K562 (cell line): ENCODE results near the gene MMEL1. TPM values are rescaled to one million over a fixed set of nuclear protein-coding genes. Genes with fewer than 3 reads are reported as not detected.

ENCODE experiments used
- ATAC-seq: fragments of 200-7000 bp; cut with Tn5 transposase; 3 replicates; pipeline ENCODE4 v1.9.1; 2020; ENCODE audit warnings: moderate library complexity
- BruUV-seq: library from RNA; stranded (reverse); fragments of 400-500 nt; replicated peaks from 2 replicates; lab custom pipeline; 2021; lab: Mats Ljungman, UMichigan
- CTCF ChIA-PET: fragments of 300-600 bp; formaldehyde crosslinking; extraction: SDS; loops from one replicate; lab custom pipeline; 2021; ENCODE audit warnings: low intra/inter-chr PET ratio; lab: Yijun Ruan, JAX
- POLR2A ChIA-PET: fragments of 300-600, 350-650 bp; sonication (Branson Sonifier 250); formaldehyde crosslinking; extraction: SDS; loops from one replicate; lab custom pipeline; 2021; ENCODE audit warnings: antibody characterized with exemption, inconsistent platforms; lab: Yijun Ruan, JAX
- DNase-seq, 4 experiments: peaks; one replicate each; pipeline versions ENCODE4 v3.0.0 to v3.0.0-alpha.2; 2011 to 2018; ENCODE audit warnings: low spot score in 3 of 4, mixed read lengths in 3 of 4; ENCODE audit errors: extremely low read depth in 1 of 4
- FAIRE-seq: peaks from 2 replicates; lab custom pipeline; 2011; peaks lifted over from hg19 to GRCh38; lab: Jason Lieb, UNC
- H2AFZ ChIP-seq: 2 replicates; pipeline ENCODE4 v1.6.0; 2011; ENCODE audit warnings: low read depth, low read length, control low read depth, inconsistent platforms
- H3K27ac ChIP-seq: fragments of 200-600 bp; 3 replicates; pipeline ENCODE4 v1.8.0; 2011; ENCODE audit warnings: low read depth, mild to moderate bottlenecking, control low read depth, inconsistent platforms, low read length, moderate library complexity, mixed read lengths; ENCODE audit errors: extremely low read depth
- H3K27me3 ChIP-seq, 2 experiments: fragments of 300-600 bp in 1 of 2; 2 replicates in 1 of 2; 3 replicates in 1 of 2; pipeline versions ENCODE4 v1.6.0 to v1.8.0; 2011; ENCODE audit warnings: inconsistent platforms in 2 of 2, low read length in 2 of 2, mild to moderate bottlenecking in 1 of 2, mixed read lengths in 1 of 2, moderate library complexity in 1 of 2; ENCODE audit not compliant: control insufficient read depth in 2 of 2, insufficient read depth in 2 of 2
- H3K36me3 ChIP-seq: fragments of 300-600 bp; 3 replicates; pipeline ENCODE4 v1.8.0; 2011; ENCODE audit warnings: mild to moderate bottlenecking, low read length, inconsistent platforms; ENCODE audit not compliant: control insufficient read depth, insufficient read depth
- H3K4me1 ChIP-seq, 2 experiments: fragments of 200-600 bp in 1 of 2; replicated peaks in 1 of 2; 2 replicates in 1 of 2; 3 replicates in 1 of 2; pipeline versions ENCODE4 v1.5.1 to v1.8.0; 2011; ENCODE audit warnings: inconsistent platforms in 2 of 2, low read length in 2 of 2, mild to moderate bottlenecking in 1 of 2, mixed read lengths in 1 of 2, moderate library complexity in 1 of 2; ENCODE audit not compliant: control insufficient read depth in 2 of 2, insufficient read depth in 2 of 2
- H3K4me2 ChIP-seq: 2 replicates; pipeline ENCODE4 v1.6.1; 2011; ENCODE audit warnings: low read length, control low read depth, inconsistent platforms, mixed read lengths; ENCODE audit not compliant: insufficient read depth
- H3K4me3 ChIP-seq: fragments of 200-600 bp; sonication (generic), shearing (Covaris generic); 2 replicates; pipeline ENCODE4 v1.5.1; 2016; ENCODE audit warnings: control low read depth, inconsistent platforms
- H3K79me2 ChIP-seq: fragments of 200-600 bp; 3 replicates; pipeline ENCODE4 v1.8.0; 2011; ENCODE audit warnings: low read length, inconsistent platforms; ENCODE audit not compliant: control insufficient read depth, insufficient read depth
- H3K9ac ChIP-seq, 2 experiments: 2 replicates each; pipeline versions ENCODE4 v1.6.0 to v1.6.1; 2011; ENCODE audit warnings: low read depth in 2 of 2, low read length in 2 of 2, control low read depth in 1 of 2, inconsistent platforms in 1 of 2, mild to moderate bottlenecking in 1 of 2, mixed read lengths in 1 of 2; ENCODE audit not compliant: insufficient read depth in 1 of 2
- H3K9me1 ChIP-seq: one replicate; pipeline ENCODE4 v1.6.0; 2011; ENCODE audit warnings: inconsistent platforms, mild to moderate bottlenecking, low read length, moderate library complexity; ENCODE audit not compliant: control insufficient read depth, insufficient read depth
- H3K9me3 ChIP-seq: replicated peaks from 2 replicates; pipeline ENCODE4 v1.5.1; 2011; ENCODE audit warnings: low read depth, low read length, inconsistent platforms; ENCODE audit not compliant: control insufficient read depth, insufficient read depth
- H4K20me1 ChIP-seq: replicated peaks from 2 replicates; pipeline ENCODE4 v1.6.1; 2011; ENCODE audit warnings: low read length, inconsistent platforms, mixed read lengths; ENCODE audit not compliant: control insufficient read depth, insufficient read depth
- BACH1 ChIP-seq: fragments of 200-800 bp; sonication (Bioruptor generic); IDR thresholded peaks from 2 replicates; pipeline ENCODE4 v1.6.1; 2016; ENCODE audit warnings: missing genetic modification characterization, missing compliant biosample characterization
- GABPB1 ChIP-seq: sonication (generic); formaldehyde crosslinking; IDR thresholded peaks from 2 replicates; pipeline ENCODE4 v1.8.0; 2022; ENCODE audit warnings: mild to moderate bottlenecking, missing genetic modification reagents
- MED1 ChIP-seq: sonication (generic); formaldehyde crosslinking; IDR thresholded peaks from 2 replicates; pipeline ENCODE4 v1.8.1; 2023; ENCODE audit warnings: missing genetic modification reagents, borderline replicate concordance
- NCOR1 ChIP-seq: fragments of 450-650 bp; IDR thresholded peaks from 2 replicates; pipeline ENCODE4 v1.6.1; 2016; ENCODE audit warnings: mild to moderate bottlenecking, moderate library complexity
- NFIC ChIP-seq: fragments of 450-650 bp; IDR thresholded peaks from 2 replicates; pipeline ENCODE4 v1.6.1; 2017; ENCODE audit warnings: mild to moderate bottlenecking, inconsistent platforms
- NR3C1 ChIP-seq: sonication (generic); formaldehyde crosslinking; IDR thresholded peaks from 2 replicates; pipeline ENCODE4 v1.8.1; 2022; ENCODE audit warnings: missing genetic modification reagents
- PHB2 ChIP-seq: fragments of 450-650 bp; IDR thresholded peaks from 2 replicates; pipeline ENCODE4 v1.6.1; 2017; ENCODE audit warnings: low read depth
- PHF8 ChIP-seq: fragments of 200-600 bp; sonication (generic); IDR thresholded peaks from 2 replicates; pipeline ENCODE4 v1.6.1; 2012; ENCODE audit warnings: mixed run types, mild to moderate bottlenecking, inconsistent platforms, low read length, moderate library complexity, borderline replicate concordance
- PRPF4 ChIP-seq: fragments of 200-400 bp; formaldehyde crosslinking; IDR thresholded peaks from one replicate; pipeline ENCODE4 v1.6.1; 2017; ENCODE audit warnings: low read length, low read depth, mild to moderate bottlenecking; ENCODE audit not compliant: insufficient read depth, poor library complexity, severe bottlenecking
- RBFOX2 ChIP-seq: fragments of 200-400 bp; formaldehyde crosslinking; IDR thresholded peaks from 2 replicates; pipeline ENCODE4 v1.6.1; 2017; ENCODE audit warnings: low read depth, mild to moderate bottlenecking, low read length, moderate library complexity
- ZFP1 ChIP-seq: fragments of 450-650 bp; formaldehyde crosslinking; IDR thresholded peaks from 2 replicates; pipeline ENCODE4 v1.4.0; 2020; ENCODE audit warnings: mild to moderate bottlenecking, mixed read lengths
- ZNF175 ChIP-seq: fragments of 200-800 bp; sonication (Bioruptor generic); IDR thresholded peaks from 2 replicates; pipeline ENCODE4 v1.6.1; 2016; ENCODE audit warnings: low read depth, mild to moderate bottlenecking, missing genetic modification characterization, missing compliant biosample characterization
- ZNF253 ChIP-seq: fragments of 250-450 bp; sonication (Bioruptor Pico); conservative IDR thresholded peaks from 2 replicates; pipeline ENCODE4 v1.6.1; 2021; ENCODE audit warnings: mild to moderate bottlenecking
- ZNF77 ChIP-seq: fragments of 250-450 bp; sonication (Bioruptor Pico); IDR thresholded peaks from 2 replicates; pipeline ENCODE4 v1.5.0; 2020
- WGBS: fragments of 100-300 bp; shearing (Covaris generic); methylation state at CpG from one replicate; pipeline ENCODE4 v1.1.6; 2016; ENCODE audit warnings: low coverage, mixed read lengths; ENCODE audit not compliant: insufficient coverage; ENCODE audit errors: missing lambda C conversion rate; 5-methylcytosine and 5-hydroxymethylcytosine counted together
- in situ Hi-C: fragments of 300-500 bp; cut with MboI; formaldehyde crosslinking; loops from 4 replicates; pipeline ENCODE4 v1.15.0; 2018; ENCODE audit warnings: inconsistent platforms, mixed read lengths
- intact Hi-C: fragments of 100-400 bp; cut with micrococcal nuclease; formaldehyde crosslinking; loops from 2 replicates; pipeline ENCODE4 v1.14.2; 2022
- polyA plus RNA-seq, 8 experiments: library from polyadenylated mRNA; depleted of rRNA in 4 of 8; stranded (reverse) in 5 of 8; unstranded in 3 of 8; fragments of >200 nt; fragmentation: Nextera tagmentation in 2 of 8; fragmentation: Illumina TruSeq in 1 of 8; extraction: Ambion mirVana in 2 of 8; extraction: Trizol in 1 of 8; gene quantifications; 2 replicates each; pipeline versions ENCODE4 v1.2.1 to v1.2.3, GENCODE V29; 2011 to 2014; ENCODE audit warnings: inconsistent platforms in 1 of 8, missing spikeins in 1 of 8
- total RNA-seq, 7 experiments: library from RNA; depleted of rRNA in 6 of 7; stranded (reverse); fragments of >200 nt in 6 of 7; fragmentation: Illumina TruSeq in 2 of 7; extraction: Trizol in 2 of 7; gene quantifications; 2 replicates each; pipeline versions ENCODE4 v1.2.1 to v1.2.3, GENCODE V29; 2011 to 2021; ENCODE audit warnings: low replicate concordance in 1 of 7
- TF ChIP-seq, protein P1 (sequence below): sonication (generic); formaldehyde crosslinking; IDR thresholded peaks from 2 replicates; pipeline ENCODE4 v1.8.1; 2023; ENCODE audit warnings: mild to moderate bottlenecking, missing genetic modification reagents
- TF ChIP-seq, protein P2 (sequence below): fragments of 450-650 bp; formaldehyde crosslinking; IDR thresholded peaks from 2 replicates; pipeline ENCODE4 v1.4.0; 2020; ENCODE audit warnings: mild to moderate bottlenecking, moderate library complexity
- TF ChIP-seq, protein P3 (sequence below), 3 experiments: fragments of 200-800 bp in 1 of 3; sonication (Bioruptor generic) in 1 of 3; sonication (generic) in 1 of 3; formaldehyde crosslinking in 1 of 3; IDR thresholded peaks; 2 replicates each; pipeline versions ENCODE4 v1.6.1 to v1.8.0; 2016 to 2022; ENCODE audit warnings: mild to moderate bottlenecking in 2 of 3, missing compliant biosample characterization in 2 of 3, missing genetic modification characterization in 2 of 3, missing genetic modification reagents in 1 of 3

Gene MMEL1
- total and polyA plus RNA-seq, 9 of the 15 experiments (the other 6 are each of a cell fraction or from before 2014, with no cell fraction given): not detected

DNA sequence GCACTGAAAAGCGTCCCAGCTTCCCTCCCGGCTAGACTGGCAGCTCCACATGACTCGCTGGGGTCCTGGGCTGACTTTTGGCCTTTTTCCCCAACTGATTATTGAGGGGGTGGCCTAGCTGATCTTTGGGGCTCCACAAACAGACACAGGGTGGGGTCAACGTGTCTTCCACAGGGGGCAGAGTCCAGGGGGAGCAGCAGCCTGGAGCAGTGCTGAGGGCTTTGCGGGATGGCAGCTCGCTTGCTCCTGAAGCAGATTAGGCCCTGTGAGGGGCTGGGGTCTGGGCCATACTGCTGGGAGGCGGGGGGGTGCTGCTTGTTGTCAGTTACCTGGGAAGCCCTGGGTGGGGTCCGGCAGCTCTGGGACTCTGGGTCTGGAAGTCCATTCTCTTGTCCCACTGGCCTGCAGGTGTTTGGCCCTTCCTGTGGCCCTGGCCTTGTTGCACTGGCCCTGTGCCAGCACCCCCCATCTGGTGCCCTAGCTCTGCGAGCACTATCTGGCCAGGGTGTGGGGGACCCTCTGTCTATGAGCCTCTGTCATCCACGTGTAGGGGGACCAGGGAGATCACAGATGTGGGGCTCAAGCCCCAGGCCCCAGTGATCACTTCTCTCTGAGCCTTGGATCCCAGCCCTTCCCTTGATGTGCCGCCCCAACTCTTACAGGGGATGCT is 90.4 kb downstream of the MMEL1 start:
- H3K4me3 ChIP-seq: no peak overlapping the region
- ATAC-seq: no peak
- BruUV-seq: no TSS peak
- DNase-seq: no peak
- ChIA-PET POLR2A (interaction anchor here (0.6 to 0.9 kb wide), 6 partner anchors 19 to 344 kb away, joined by 3 read pairs; no protein-coding TSS in a partner anchor), CTCF (no interaction called here)
- 60% methylated on average over 10 of the region's 11 CpGs for WGBS
- H3K4me1 ChIP-seq: peaks cover 56 to 86% of the 10 kb centered on the region in 2 experiments
- no peaks in the 10 kb centered on the region for H3K9me3 ChIP-seq
- no peaks in the 10 kb centered on the region; the same call in 1 of the 2 replicates for H4K20me1 ChIP-seq
- intact Hi-C loops (loop anchor here (10.0 kb wide), 2 partner anchors 102 to 348 kb away; partner anchors contain the start of gene FAAP20), in situ Hi-C loops (loop anchor here (25.0 kb wide), 1 partner anchor 355 kb away; the partner anchor contains the start of gene FAAP20)
- H3K27ac ChIP-seq: peak overlapping the region; percentile 63
- H3K9me1 ChIP-seq: peaks cover 7% of the 10 kb centered on the region
- H3K9ac ChIP-seq: peak overlapping the region; percentile 28 to 84
- peaks cover 4% of the 10 kb centered on the region; the same call in 1 of the 3 replicates for H3K79me2 ChIP-seq
- H2AFZ ChIP-seq: peak overlapping the region; percentile 78
- H3K27me3 ChIP-seq: peaks cover 0 to 9% of the 10 kb centered on the region in 2 experiments; a peak in 2 of 5 replicates
- FAIRE-seq: peak; percentile 54
- H3K36me3 ChIP-seq: no peaks in the 10 kb centered on the region
- no peak overlapping the region; the same call in 1 of the 2 replicates for H3K4me2 ChIP-seq
- TF ChIP-seq ZNF253 (no peak), ZNF77 (CRISPR knock-in tag) (no peak), NFIC (peak; percentile 97), MED1 (no peak), PRPF4 (no peak), RBFOX2 (0 out of 2 replicates have a peak, but pooled peaks have one; percentile 0), ZFP1 (CRISPR knock-in tag) (no peak), NR3C1 (0 out of 2 replicates have a peak, but pooled peaks have one; percentile 35), ZNF175 (CRISPR knock-in tag) (no peak), PHB2 (no peak), GABPB1 (CRISPR knock-in tag) (no peak), PHF8 (peak; percentile 3; the same call in 1 of the 2 replicates), NCOR1 (no peak), BACH1 (tag) (no peak)
- TF ChIP-seq, protein P1, sequence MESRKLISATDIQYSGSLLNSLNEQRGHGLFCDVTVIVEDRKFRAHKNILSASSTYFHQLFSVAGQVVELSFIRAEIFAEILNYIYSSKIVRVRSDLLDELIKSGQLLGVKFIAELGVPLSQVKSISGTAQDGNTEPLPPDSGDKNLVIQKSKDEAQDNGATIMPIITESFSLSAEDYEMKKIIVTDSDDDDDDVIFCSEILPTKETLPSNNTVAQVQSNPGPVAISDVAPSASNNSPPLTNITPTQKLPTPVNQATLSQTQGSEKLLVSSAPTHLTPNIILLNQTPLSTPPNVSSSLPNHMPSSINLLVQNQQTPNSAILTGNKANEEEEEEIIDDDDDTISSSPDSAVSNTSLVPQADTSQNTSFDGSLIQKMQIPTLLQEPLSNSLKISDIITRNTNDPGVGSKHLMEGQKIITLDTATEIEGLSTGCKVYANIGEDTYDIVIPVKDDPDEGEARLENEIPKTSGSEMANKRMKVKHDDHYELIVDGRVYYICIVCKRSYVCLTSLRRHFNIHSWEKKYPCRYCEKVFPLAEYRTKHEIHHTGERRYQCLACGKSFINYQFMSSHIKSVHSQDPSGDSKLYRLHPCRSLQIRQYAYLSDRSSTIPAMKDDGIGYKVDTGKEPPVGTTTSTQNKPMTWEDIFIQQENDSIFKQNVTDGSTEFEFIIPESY: no peak
- TF ChIP-seq, protein P2, sequence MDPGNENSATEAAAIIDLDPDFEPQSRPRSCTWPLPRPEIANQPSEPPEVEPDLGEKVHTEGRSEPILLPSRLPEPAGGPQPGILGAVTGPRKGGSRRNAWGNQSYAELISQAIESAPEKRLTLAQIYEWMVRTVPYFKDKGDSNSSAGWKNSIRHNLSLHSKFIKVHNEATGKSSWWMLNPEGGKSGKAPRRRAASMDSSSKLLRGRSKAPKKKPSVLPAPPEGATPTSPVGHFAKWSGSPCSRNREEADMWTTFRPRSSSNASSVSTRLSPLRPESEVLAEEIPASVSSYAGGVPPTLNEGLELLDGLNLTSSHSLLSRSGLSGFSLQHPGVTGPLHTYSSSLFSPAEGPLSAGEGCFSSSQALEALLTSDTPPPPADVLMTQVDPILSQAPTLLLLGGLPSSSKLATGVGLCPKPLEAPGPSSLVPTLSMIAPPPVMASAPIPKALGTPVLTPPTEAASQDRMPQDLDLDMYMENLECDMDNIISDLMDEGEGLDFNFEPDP: no peak
- TF ChIP-seq, protein P3, sequence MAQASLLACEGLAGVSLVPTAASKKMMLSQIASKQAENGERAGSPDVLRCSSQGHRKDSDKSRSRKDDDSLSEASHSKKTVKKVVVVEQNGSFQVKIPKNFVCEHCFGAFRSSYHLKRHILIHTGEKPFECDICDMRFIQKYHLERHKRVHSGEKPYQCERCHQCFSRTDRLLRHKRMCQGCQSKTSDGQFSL (CRISPR knock-in tag; IDR thresholded peaks at IDR 0.05): peak; percentile 71; the same call in 1 of the 2 replicates
- TF ChIP-seq, protein P3 (tag; IDR thresholded peaks at IDR 0.05): no peak
